ENCODE measurements around the gene DRD1.
"Not testable (repeated sequence)": the region's sequence is repeated elsewhere in the genome, so short reads cannot be mapped to it uniquely, and the experiment has no call there.

DRD1 gene

DNA sequence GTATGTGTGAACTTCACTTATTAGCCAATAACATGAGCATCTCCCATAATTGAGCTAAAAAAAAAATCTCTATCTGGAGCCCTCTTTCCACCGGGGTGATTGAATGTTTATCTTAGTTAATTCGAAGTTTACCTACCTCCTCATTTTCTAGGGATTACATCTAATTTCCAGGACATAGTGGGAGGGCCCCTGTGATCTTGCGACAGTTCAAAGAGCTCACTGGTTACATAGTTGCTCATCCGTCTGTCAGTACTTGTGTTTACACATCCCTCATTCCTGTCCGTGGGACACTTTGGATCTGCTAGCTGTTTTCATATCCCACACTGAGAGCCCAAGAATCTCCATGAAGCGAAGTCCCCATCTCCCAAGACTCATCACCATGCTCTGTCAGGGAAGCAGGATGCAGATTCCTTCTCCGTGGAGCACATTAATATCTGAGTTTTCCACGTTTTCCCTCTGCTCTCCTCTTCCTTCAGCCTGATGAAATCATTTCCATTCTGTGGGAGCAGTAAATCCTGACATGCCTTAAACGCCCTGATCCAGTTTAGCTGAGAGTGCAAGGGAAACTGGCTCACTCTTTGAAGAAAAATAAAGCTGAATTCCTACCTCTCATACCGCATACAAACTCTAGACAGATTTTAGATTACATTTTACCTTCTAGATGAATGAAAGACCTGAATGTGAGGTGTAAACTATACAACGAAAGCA lies 24.2 kb upstream of the DRD1 start:
- DNase-seq (ENCODE audit: low spot score), result no peak

DNA sequence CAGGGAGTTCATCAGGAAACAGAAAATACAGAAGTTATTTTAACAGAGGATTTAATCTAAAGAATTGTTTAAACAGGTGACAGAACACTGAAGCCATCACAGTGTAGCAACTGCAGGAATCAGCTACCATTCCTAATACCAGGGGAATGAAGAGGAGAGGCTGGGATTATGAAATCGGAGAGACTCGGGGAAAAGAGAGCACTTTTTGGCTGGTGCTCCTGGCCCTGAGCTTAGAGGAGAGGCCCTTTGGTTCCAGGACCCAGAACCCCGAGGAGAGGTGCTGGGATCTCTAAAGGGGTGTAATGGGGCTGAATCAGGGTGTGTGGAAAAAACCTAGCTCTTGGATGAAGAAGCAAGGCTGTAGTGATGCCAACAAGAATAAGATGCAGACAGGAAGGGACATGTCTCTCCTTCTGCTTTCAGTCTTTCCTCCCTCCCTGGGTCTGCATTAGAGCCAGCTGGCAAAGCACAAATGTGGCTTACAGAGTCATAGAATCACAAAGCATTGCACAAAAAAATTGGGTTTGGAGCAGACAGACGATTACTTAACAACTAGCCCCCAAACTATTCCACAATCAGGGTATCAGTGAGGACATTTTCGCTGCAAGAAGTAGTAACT lies 22.8 kb upstream of the DRD1 start:
- DNase-seq (ENCODE audit: low spot score), result no peak

DNA sequence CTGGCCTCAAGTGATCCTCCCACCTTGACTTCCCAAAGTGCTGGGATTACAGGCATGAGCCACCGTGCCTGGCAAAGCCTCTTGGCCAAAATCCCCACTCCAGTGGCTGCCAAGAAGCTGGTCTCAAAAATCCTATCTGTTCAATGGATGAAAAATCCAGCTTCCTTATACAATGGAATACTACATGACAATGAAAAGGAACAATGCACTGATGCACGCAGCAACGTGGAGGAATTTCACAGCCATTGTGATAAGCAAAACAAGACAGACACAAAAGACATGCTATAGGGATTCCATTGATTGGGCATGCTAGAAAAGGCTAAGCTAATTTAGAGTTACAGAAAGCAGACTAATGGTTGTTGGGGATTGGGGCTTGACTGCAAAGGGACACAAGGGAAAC lies 21.3 kb upstream of the DRD1 start:
- DNase-seq (ENCODE audit: low spot score), result no peak

DNA sequence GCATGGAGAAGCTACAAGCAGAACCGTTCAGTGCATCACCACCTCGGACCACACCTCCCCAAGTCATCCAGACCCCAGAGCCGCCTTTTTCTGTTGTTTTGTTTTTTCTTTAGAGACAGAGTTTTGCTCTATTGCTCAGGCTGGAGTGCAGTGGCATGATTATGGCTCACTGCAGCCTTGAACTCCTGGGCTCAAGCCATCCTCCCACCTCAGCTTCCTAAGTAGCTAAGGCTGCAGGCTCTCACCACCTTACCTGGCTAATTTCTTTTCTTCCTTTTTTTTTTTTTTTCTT lies 20.9 kb upstream of the DRD1 start:
- DNase-seq (ENCODE audit: low spot score), result no peak

DNA sequence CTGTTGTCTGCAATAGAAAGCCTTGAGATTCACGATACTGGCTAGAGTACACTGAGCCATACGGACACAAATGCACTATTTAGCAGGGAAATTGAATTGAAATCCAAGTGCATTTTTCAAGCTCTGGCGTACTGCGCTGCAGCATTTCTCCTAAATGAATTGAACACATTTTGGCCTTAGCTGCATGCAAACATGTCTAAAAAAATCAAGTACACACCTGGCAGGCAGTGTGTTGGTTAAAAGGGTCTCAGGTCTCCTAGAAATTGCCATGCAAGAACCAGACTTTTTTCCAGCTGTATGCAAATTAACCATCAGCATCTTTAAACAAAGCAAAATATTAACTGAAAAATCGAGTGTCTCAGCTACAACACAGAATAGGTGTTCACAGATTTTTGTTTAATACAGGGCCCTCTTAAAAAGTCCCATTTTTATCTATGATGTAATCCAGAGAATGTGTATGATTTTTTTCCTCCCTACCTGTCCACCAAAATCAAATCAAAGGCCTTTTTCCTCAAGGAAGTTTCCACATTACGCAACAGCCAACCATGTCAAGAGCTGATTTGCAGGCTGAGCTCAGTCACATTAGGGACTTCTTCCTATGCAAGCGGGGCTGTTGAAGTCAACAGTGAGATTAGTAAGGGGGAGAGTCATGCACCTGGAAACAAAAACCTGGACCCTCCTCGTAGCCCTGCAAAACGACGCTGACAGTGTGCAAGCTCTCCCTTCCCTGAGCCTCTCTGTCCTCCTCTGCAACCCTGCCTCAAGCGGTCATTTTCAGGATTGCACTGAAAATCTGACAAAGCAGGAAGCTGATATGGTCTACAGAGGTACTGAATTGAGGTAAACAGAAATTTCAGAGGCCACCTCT lies 20.3 kb upstream of the DRD1 start:
- no peak for DNase-seq (ENCODE audit: low spot score)

DNA sequence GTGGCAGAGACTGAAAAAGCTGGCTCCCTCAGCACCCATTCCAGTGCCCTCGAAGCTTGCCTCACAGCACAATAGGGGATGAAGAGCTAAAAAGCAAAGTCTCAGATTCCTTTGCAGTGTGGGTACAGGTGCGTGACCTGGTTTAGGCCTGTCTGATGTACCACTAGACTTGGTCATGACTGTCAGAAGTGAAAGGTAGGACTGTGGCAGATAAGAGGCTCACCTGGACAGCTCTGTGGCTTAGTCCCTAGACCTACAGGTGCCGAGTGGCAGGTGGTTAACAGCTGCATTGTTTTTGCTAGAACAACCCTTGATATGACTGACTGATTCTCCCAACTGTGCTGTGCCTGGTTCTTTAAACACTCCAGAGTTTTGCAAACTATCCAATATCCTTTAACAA lies 19.7 kb upstream of the DRD1 start:
- no peak for DNase-seq (ENCODE audit: low spot score)

DNA sequence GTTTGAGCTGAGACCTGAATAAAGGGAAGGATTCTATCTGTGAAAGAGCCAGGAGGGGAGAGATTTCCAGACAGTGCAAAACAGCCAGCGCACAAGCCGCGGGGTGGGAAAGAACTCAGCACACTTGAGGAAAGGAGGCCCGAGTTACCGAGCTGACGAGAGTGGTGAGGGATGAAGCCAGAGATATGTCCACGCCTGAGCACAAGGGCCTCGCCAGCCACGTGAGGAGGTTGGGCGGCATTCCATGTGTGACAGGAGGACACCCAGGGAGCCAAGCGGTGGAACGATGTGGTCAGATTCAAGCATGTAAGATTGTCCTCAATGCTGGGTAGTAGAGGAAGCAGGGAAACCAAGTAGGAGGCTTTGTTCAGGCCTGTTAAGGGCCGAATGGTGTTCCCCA lies 17.4 kb upstream of the DRD1 start:
- no peak for DNase-seq (ENCODE audit: low spot score)

DNA sequence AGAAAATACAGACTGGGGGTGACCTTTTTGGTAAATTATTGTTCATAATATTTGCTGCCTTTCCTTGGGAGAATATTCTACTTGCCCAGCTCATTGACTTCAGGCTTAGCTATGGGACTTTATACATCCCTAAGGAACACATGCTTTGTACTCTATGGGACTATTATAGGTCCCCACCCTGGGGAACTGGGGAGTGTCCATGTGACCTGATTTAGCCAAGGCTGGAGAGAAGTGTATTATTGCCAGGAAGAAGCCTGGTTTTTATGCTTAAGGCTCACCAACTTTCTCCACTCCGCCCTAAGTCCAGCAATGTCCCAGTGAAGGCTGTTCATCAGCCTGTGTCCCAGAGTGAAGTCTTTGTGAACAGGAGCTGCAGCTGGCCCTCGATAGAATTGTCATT lies 16.6 kb upstream of the DRD1 start:
- DNase-seq (ENCODE audit: low spot score), result no peak

DNA sequence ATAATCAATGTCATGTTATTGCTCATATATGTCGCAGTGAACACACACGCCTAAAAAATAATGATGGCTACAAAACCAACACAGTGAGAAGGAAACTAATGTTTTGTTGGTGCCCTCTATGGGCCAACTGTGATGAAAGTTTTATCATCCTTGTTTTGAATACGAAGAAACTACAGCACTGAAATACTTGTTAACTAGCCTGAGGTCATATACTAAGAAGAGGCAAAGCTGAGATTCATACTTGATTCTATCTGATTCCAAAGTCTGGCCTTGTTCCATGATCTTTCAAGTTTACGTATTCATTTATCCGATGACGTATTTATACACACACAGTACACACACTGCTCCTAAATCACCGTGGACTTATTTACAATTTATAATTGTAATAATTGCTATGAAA lies 16.1 kb upstream of the DRD1 start:
- DNase-seq (ENCODE audit: low spot score), result no peak

DNA sequence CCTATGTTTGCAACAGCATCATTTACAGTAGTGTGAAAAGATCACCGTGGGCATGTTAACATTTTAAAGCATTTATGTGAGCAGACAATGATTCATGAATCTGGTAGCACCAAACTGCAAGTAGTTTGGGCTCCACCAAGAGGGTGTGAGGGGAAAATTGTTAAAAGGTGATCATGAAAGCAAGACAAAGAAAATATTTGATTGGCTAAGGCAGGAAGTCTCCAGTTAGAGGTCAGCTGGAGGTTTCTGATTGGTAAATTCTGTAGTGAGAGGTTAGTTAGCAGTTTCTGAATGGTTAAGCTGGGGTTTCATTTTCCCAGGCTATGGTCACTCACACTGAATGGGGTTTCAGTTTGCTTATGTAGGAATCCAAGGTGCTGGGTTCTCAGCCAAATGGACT lies 13.5 kb upstream of the DRD1 start:
- no peak for DNase-seq (ENCODE audit: low spot score)

DNA sequence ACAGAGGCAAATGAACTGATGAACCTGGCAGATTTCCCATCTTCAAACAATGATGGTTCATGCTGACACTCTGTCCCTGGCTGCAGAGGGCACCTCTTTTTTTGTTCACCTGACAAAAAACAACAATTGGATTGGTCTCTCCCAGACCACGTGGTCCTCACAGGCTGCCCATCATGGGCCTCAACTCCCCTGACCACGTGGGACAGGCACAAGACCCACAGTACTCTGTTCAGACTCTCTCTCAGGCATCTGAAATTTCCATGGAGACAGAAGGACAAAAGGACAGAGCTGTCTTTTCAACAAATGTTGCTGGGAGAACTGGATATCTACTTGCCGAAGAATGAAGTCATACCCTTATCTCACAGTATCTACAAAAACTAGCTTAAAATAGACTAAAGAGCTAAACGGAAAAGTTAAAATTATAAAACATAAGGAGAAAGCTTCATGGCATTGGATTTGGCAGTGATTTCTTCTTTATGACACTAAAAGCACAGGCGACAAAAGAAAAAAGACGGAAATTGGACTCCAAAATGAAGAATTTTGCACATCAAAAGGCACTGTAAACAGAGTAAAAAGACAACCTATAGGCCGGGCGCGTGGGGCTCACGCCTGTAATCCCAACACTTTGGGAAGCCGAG lies 12.2 kb upstream of the DRD1 start:
- no peak for DNase-seq (ENCODE audit: low spot score)

DNA sequence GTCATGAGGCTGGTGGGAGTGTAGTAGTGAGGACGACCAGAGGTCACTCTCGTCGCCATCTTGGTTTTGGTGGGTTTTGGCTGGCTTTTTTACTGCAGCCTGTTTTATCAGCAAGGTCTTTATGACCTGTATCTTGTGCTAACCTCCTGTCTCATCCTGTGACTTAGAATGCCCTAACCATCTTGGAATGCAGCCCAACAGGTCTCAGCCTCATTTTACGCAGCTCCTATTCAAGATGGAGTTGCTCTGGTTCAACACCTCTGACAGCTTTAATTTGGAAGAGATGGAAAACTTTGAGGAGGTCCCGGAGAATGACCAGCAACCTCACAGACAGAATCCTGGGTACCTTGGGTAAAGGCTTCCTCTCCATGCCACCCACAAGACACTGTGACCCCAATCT lies 10.4 kb upstream of the DRD1 start:
- DNase-seq (ENCODE audit: low spot score), result not testable (repeated sequence)

DNA sequence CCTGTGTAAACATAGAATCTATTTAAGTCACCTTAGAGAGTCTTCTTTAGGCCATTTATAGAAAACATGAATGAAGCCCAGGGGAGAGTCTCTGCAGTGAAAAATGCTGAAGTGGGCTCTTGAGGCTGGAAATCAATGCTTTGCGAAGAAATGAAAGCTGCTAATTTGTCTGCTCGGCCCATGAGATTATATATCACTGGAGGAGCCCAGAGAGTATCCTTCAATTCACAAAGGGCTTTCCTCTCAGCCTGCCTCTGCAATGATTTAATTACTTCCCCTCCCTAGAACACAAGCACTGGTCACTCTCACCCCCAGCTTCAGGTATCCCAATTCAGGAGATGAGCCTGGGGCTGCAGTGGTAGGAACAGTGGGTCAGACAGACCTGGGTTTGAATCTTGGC lies 8.2 kb upstream of the DRD1 start:
- no peak for DNase-seq (ENCODE audit: low spot score)

DNA sequence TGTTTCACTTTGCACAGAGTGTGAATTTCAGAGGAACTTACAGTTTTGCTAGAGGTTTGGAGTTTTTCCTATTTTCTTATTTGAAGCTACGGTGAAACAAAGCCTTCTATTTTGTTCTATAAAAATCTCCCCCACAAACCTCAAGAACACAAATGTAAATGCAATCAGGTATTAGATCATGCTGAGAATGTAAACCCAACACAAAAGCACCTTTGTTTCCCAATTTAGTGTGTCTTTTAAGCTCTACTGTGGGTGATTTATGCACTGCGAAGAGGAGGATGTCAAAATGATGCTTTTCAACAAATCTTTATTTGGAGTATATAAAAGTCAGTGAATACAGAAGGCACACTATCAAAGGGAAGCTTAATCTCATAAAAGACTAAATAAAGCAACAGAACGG lies 4.3 kb upstream of the DRD1 start:
- no peak for DNase-seq (ENCODE audit: low spot score)

DNA sequence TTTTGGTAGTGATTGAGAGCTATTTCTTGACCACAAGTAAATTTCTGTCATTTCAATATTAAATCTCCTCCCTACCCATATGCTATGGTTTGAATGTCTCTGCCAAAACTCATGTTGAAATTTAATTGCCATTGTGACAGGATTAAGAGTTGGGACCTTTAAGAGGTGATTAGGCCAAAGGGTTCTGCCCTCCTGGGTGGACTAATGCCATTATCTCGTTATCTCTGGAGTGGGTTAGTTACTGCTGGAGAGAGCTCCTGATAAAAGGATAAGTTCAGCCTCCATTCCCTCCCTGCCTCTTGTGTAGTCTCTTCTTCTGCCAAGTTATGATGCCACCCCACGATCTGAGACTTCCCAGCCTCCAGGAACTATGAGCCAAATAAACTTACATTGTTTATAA lies 3.6 kb upstream of the DRD1 start:
- DNase-seq (ENCODE audit: low spot score), result no peak

DNA sequence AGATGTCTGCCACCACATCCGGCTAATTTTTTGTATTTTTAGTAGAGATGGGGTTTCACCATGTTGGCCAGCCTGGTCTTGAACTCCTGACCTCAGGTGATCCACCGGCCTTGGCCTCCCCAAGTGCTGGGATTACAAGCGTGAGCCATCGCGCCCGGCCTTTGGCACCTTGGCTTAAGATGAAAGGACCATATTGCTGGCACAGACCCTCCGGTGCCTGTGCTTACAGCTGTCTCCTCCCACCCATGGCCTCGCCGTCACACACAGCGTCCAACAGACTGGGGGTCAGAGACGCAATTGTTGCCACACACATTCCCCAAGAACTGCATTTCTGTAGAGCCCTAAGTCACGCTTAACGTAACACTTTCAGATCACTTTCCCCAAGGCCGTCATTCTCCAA lies 2.4 kb upstream of the DRD1 start:
- not testable (repeated sequence) for DNase-seq (ENCODE audit: low spot score)

DNA sequence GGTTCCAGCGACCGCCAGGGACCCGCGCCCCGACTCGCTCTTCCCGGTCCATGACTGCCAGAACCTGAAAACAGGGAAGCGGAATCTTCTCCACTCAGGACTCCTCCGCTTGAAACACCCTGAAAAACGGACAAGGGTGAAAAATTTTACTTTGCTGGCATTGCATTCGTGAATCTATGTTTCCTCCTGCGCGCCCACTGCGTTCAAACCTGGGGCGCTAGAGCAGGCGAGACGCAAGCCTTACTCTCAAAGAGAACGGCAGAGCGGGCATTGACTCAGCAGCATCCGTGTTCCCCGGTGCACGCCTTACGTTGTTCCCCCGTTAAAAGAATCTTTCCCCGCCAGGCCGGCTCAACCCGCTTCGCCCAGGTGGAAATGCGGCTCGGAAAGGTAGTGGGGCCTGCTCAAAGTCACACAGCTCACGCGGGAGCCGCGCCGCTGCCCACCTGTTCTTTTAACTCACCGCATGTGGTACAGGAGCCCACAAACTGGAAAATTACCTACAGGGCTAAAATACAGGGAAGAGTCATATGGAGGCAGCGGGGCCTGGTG lies 999 bp upstream of the DRD1 start:
- DNase-seq (ENCODE audit: low spot score), result no peak

DNA sequence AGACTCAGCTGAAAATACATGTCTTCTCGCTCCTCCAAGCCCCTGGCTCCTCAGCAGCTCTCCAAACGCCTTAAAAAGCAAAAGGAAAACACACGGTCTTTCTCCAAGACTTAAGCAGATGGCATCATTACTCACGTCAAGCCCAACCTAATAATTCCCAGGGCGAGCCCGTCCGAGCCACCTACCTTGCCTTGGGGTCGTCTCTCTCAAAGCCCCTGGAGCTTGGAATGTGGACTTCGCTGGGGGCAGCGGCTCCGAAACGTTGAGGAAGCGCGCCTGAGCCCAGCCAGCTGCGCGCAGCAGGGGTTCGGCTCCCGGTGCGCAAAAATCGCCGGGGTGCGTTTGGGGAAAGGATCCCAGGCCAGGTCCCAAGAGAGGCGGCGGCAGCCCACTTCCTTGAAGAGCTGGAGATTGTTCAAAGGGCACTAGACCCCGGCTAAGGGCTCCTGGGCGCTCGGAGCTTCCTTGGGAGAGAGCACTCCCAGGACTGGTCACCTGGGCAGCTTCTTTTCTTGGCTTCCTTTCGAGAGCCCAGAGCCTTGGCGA lies 395 bp downstream of the DRD1 start:
- DNase-seq (ENCODE audit: low spot score), result no peak

DNA sequence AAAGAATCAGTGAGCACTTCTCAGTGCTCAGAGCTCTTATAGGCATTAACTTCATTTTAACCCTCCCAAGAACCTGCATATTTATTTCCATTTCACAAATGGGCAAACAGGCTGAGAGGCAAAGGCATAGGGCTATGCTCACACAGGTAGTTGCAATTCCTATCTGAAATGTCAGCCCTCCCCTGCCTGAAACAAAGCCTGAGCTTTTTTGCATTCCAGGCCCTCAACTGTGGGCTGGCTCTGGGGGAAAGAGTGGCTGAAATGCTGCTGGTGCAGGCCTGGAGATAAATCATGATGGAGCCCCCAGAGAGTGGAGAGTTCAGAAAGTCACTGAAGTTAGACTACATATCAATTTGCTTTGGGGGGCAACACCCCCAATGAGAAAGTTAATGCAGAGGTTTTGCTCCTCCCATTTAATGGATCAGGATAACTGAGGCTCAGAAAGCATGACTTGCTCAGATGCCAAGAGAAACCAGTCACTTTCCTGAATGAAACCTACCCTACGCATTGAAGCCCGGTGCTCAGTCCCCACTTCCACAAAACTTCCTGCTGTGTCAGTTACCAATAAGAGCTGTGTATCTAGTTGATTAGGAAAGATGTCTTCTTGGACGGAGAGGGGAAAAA lies 5.6 kb downstream of the DRD1 start:
- DNase-seq (ENCODE audit: low spot score), result no peak

DNA sequence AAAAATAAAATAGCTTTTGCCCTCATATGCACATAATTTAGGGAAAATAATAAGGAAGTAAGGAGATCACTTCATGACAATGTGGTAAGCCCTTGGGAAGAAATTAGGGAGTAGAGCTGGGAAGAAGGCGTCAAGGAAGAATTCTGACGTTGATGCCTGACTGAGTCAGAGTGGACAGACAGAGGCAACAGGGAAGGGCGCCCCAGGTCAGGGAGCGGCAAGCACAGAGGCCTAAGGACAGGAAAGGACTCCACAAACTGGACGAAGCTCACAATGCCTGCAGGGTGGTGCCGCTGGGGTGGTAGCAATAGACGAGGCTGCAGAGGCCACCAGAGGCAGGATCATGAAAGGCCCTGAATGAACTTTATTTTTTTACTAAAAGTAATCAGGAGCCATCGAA lies 7.6 kb downstream of the DRD1 start:
- DNase-seq (ENCODE audit: low spot score), result no peak

DNA sequence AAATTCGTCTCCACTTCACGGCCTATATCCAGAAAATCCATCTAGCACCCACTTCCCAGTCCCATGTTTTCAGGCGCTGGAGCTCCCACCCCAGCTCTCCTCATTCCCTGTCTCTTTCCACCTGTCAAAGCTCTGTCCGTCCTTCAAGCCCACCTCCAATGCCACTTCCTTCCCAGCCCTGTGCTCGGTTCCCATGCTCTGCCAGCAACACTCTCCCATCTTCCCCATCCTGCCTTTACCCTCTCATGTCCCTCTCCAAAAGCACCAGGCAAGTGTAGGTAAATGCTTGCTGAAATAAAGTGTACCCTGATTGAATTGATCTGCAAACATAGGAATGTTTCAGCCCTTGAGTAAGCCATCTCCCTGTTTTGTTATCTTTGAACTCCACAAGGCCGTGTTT lies 9.2 kb downstream of the DRD1 start:
- DNase-seq (ENCODE audit: low spot score), result no peak

DNA sequence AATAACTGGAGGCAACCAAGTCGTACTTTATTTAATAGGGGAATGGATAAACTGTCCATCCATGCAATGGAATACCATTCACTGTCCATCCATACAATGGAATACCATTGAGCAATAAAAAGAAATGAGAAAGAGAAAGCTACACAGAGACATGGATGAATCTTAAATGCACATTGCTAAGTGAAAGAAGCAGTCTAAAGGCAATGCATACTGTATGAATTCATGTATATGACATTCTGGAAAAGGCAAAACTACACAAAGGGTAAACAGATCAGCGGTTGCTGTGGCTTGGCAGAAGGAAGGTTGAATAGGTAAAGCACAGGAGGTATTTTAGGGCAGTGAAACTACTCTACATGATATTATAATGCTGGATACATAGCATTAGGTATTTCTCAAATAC lies 16.2 kb downstream of the DRD1 start:
- DNase-seq (ENCODE audit: low spot score), result no peak

All from left forelimb (tissue), 1 donor.